BLaER1 (cell line): ENCODE results near the gene SLC6A11.
A peak's percentile ranks its signal among the peaks of the same experiment; 100 is the strongest.

ENCODE experiments used
- H3K27ac ChIP-seq: shearing (Covaris generic); formaldehyde crosslinking; 2 replicates; pipeline ENCODE4 v1.8.1; 2022
- H3K27me3 ChIP-seq: shearing (Covaris generic); formaldehyde crosslinking; 2 replicates; pipeline ENCODE4 v1.8.1; 2022
- H3K36me3 ChIP-seq: shearing (Covaris generic); formaldehyde crosslinking; 2 replicates; pipeline ENCODE4 v1.8.1; 2022
- H3K4me1 ChIP-seq: shearing (Covaris generic); formaldehyde crosslinking; 2 replicates; pipeline ENCODE4 v1.8.1; 2022
- H3K4me2 ChIP-seq: shearing (Covaris generic); formaldehyde crosslinking; 2 replicates; pipeline ENCODE4 v1.8.1; 2022
- H3K4me3 ChIP-seq: shearing (Covaris generic); formaldehyde crosslinking; 2 replicates; pipeline ENCODE4 v1.8.1; 2022
- H3K9ac ChIP-seq: shearing (Covaris generic); formaldehyde crosslinking; 2 replicates; pipeline ENCODE4 v1.8.1; 2022
- H3K9me3 ChIP-seq: shearing (Covaris generic); formaldehyde crosslinking; 2 replicates; pipeline ENCODE4 v1.8.1; 2022
- H4K20me1 ChIP-seq: shearing (Covaris generic); formaldehyde crosslinking; 2 replicates; pipeline ENCODE4 v1.8.1; 2022
- Cebpa-rat ChIP-seq: shearing (Covaris generic); IDR thresholded peaks from 2 replicates; pipeline ENCODE4 v1.8.1; 2022

SLC6A11 gene

DNA sequence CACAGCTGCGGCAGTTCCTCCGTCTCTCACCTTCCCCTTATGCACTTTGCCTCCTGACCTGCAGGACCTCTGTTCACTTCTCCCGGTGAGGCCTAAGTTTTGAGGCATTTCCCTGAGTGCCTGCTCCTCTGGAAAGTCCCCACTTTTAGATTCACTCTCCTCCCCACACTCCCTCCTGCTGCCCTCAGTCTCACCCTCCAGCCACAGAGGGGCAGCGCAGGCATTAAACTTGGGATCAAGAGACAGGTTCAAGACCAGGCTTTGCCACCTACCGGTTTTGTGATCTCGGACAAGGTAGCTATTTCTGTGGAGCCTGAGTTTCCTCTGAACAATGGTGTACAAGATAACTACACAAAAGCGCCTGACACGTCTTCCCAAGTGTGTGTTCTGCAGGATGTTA, 19.4 kb downstream of the SLC6A11 start:
- no peaks in the 10 kb centered on the region for H4K20me1 ChIP-seq
- H3K4me2 ChIP-seq = peak overlapping the region; percentile 66

DNA sequence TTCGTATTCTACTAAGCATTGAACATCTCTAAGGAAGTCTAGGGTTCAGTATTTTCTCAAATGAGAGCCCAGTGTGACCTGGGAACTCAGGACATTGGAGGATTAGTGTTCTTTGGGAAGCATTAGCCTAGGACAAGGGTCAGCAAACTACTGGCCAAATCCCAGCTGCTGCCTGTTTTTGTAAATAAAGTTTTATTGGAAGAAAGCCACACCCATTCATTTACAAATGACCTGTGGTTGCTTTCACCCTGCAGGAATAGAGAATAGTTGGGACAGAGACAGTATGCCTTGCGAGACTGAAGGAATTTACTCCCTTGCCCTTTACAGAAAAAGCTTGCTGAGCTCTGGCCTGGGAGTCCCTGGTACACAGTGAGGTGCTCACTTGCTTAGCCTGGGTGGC, 20.6 kb downstream of the SLC6A11 start:
- H3K27ac ChIP-seq = no peak overlapping the region
- H3K4me3 ChIP-seq = no peak overlapping the region
- no peak for TF ChIP-seq Cebpa-rat
- no peaks in the 10 kb centered on the region for H4K20me1 ChIP-seq
- peaks cover 79% of the 10 kb centered on the region for H3K4me1 ChIP-seq
- H3K27me3 ChIP-seq = no peaks in the 10 kb centered on the region
- H3K9me3 ChIP-seq = no peaks in the 10 kb centered on the region
- H3K36me3 ChIP-seq = no peaks in the 10 kb centered on the region
- peak overlapping the region; percentile 90; the same call in 1 of the 2 replicates for H3K4me2 ChIP-seq
- no peak overlapping the region for H3K9ac ChIP-seq

More for the DNA sequence above, 19.4 kb downstream of the SLC6A11 start:
- no peak for TF ChIP-seq Cebpa-rat
- Histone ChIP-seq H3K9ac (peak overlapping the region; percentile 60; the same call in 1 of the 2 replicates), H3K27ac (peak overlapping the region; percentile 74), H3K9me3 (no peaks in the 10 kb centered on the region), H3K4me3 (no peak overlapping the region), H3K36me3 (no peaks in the 10 kb centered on the region), H3K27me3 (no peaks in the 10 kb centered on the region), H3K4me1 (peaks cover 70% of the 10 kb centered on the region)

DNA sequence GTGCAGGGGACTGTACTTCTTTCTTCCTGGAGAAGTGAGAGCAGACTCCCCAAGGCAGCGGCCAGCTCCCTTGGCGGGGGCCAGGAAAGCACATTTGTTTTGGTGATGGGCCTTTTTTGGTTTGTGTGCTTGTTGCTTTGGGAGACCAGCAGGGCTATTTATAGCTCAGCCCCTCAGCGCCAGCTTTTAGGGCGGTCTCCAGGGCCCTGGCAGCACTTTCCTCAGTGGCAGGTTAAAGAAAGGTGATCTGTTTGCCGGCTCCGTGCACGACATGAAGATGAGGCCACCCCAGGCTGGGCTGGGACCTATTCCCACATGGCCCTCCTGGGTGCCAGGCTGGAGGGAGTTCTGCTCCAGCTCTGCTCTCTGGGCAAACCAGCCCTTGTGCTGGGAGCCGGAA, 21.8 kb downstream of the SLC6A11 start:
- Histone ChIP-seq H3K9ac (peak overlapping the region; percentile 33; the same call in 1 of the 2 replicates), H3K4me3 (no peak overlapping the region), H3K27me3 (no peaks in the 10 kb centered on the region)

DNA sequence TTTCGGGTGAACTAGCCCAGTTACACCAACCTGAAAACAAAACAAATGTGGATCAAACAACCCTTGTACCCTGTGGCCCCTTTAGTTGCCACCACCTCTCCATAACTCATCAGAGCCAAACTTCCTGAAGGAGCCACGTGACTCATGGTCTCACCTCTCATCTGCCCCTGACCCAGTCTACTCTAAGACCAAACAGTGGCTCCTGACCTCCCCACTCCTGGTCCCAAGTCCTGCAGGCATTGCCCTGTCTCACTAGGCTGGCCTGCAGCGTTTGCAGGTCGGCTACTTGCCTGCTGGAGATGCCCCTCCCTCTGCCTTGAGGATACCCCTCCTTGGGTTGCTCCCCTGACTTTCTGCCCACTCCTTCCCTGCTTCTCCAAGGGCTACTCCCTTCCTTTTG, 23.1 kb downstream of the SLC6A11 start:
- Histone ChIP-seq H3K4me1 (peaks cover 80% of the 10 kb centered on the region), H3K4me3 (no peak overlapping the region), H3K9ac (no peak overlapping the region), H4K20me1 (no peaks in the 10 kb centered on the region), H3K4me2 (no peak overlapping the region; the same call in 1 of the 2 replicates), H3K9me3 (no peaks in the 10 kb centered on the region), H3K27me3 (no peaks in the 10 kb centered on the region), H3K36me3 (no peaks in the 10 kb centered on the region), H3K27ac (no peak overlapping the region)
- TF ChIP-seq Cebpa-rat = no peak

More for the DNA sequence above, 21.8 kb downstream of the SLC6A11 start:
- no peak for TF ChIP-seq Cebpa-rat
- Histone ChIP-seq H3K9me3 (no peaks in the 10 kb centered on the region), H3K4me2 (peak overlapping the region; percentile 90), H3K36me3 (no peaks in the 10 kb centered on the region), H4K20me1 (no peaks in the 10 kb centered on the region), H3K27ac (peak overlapping the region; percentile 61), H3K4me1 (peaks cover 80% of the 10 kb centered on the region)

DNA sequence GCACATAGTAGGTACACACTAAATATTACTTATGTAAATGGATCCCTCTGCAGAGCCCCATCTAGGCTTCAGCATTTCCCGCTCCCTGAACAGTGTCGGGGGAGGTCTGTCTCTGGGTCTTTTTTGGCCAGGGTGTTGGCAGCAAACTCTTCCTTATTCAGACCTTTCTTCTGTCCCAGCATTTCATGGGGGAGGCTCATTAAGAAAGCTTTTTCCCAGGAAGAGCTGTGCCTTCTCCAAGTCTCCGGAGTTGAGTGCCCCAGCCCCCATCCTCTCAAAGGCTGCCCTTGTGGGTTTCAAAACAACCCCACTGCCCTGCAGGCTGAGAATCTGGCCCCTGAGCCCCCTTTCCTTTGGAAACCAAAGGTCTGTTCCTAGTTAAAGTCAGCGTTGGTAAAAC, 25.1 kb downstream of the SLC6A11 start:
- peak overlapping the region; percentile 65 for H3K4me2 ChIP-seq
- H3K27me3 ChIP-seq = no peaks in the 10 kb centered on the region
- no peak for TF ChIP-seq Cebpa-rat

DNA sequence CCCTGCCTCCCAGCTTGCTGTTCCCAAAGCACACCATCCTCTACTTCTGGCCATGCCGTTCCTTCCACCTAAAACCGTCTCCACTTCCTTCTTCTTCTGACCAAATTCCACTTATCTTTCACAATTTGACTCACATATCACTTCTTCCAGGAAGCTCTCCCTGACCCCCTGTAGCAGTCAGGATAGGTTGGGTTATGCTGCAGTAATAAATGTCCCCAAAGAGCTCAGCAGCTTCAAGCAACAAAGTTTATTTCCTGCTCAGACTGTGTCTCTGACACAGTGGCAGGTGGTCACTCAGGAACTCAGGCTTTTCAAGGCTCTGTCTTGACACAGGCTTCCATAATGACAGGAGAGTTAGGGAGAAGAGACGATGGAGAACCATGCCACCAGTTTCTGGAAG, 27.4 kb downstream of the SLC6A11 start:
- Histone ChIP-seq H3K4me3 (no peak overlapping the region), H3K27me3 (no peaks in the 10 kb centered on the region), H3K9ac (no peak overlapping the region), H3K4me2 (peak overlapping the region; percentile 81), H3K9me3 (no peaks in the 10 kb centered on the region), H3K36me3 (no peaks in the 10 kb centered on the region), H4K20me1 (0 out of 2 replicates have a peak, but pooled peaks cover 12% of the 10 kb centered on the region), H3K4me1 (peaks cover 81% of the 10 kb centered on the region), H3K27ac (no peak overlapping the region)
- no peak for TF ChIP-seq Cebpa-rat

More for the DNA sequence above, 25.1 kb downstream of the SLC6A11 start:
- H3K9me3 ChIP-seq = no peaks in the 10 kb centered on the region
- no peaks in the 10 kb centered on the region for H3K36me3 ChIP-seq
- peaks cover 79% of the 10 kb centered on the region for H3K4me1 ChIP-seq
- H3K27ac ChIP-seq = no peak overlapping the region
- 0 out of 2 replicates have a peak, but pooled peaks cover 5% of the 10 kb centered on the region for H4K20me1 ChIP-seq
- no peak overlapping the region for H3K4me3 ChIP-seq
- H3K9ac ChIP-seq = no peak overlapping the region

DNA sequence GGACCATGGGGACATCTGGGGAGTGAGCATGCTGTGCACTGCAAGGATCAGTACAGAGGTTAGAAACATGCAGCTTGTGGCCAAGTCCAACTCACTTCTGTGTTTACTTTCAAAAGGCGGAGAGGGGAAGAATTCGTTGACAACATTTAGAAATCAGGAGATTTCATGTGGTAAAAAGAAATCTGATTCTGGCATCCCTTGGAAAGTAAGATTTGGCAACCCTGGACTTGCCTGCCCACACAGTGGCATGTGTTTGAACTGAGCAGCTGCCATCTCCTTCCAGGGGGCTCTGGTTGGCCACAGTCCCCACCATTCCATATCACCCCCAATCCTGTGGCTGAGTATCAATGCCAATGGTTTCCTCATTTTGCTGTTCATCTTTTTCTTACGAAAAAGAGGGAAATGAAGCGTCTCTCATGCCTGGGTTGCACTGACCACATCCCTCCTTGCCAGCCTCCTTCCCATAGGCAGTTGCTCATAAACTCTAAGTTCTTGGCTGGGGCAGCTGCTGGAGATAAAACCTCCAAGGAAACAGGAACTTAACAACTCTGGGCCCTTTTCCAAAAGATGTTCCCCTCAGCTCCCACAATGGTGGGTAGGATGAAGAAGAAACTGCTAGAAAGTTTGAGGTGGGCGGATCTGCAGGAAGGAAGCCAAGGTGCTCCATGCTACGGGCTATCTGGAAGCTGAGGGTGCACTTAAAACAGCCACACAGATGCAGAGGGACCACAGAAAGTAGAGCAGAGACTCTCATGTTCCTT, 29.2 kb downstream of the SLC6A11 start:
- peak overlapping the region; percentile 27; the same call in 1 of the 2 replicates for H3K27ac ChIP-seq
- peaks cover 78% of the 10 kb centered on the region for H3K4me1 ChIP-seq
- TF ChIP-seq Cebpa-rat = no peak
- H3K9me3 ChIP-seq = no peaks in the 10 kb centered on the region
- H3K4me2 ChIP-seq = peak overlapping the region; percentile 81
- H3K4me3 ChIP-seq = no peak overlapping the region
- H3K27me3 ChIP-seq = no peaks in the 10 kb centered on the region
- H4K20me1 ChIP-seq = 0 out of 2 replicates have a peak, but pooled peaks cover 12% of the 10 kb centered on the region
- no peak overlapping the region; the same call in 1 of the 2 replicates for H3K9ac ChIP-seq
- no peaks in the 10 kb centered on the region for H3K36me3 ChIP-seq

DNA sequence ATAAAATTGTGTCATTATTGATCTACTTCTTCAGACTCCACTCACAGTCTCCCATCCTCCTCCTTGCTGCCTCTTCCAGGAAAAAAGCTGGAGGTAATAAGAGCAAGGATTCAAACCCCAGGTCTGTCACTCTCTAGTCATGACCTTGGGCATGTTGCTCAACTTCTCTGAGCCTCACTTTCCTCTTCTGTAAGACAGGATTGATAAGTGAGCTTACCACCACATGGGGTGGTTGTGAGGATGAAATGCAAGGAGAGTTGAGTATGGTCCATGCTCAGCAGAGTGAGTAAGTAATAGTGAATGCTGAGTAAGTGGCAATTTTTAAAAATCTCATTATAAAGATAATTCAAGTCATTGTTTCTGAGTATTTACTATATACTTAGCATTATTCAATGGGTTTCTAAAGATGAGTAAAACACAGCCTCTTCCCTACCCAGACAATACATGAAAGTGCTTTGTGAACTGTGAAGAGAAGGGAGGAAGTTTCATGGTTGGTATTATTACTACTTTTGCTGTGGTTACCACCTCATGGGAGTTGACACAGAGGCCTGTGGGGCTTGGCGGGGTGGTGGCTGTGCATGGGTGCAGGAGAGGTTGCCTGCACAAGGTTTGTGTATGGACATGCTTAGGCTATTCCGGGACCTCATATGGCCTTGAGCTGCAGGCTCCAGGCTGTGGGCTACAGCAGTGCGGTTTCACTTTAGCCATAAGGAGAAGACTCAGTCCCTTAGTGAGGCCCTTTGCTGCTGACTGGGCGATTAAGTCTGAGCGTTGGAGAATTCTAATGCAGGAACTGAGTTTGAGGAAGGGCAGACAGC, 30.0 kb downstream of the SLC6A11 start:
- peak overlapping the region; percentile 27; the same call in 1 of the 2 replicates for H3K27ac ChIP-seq
- TF ChIP-seq Cebpa-rat = peak; percentile 90
- H3K27me3 ChIP-seq = no peaks in the 10 kb centered on the region
- no peak overlapping the region; the same call in 1 of the 2 replicates for H3K9ac ChIP-seq
- H4K20me1 ChIP-seq = 0 out of 2 replicates have a peak, but pooled peaks cover 12% of the 10 kb centered on the region
- peak overlapping the region; percentile 81 for H3K4me2 ChIP-seq
- peaks cover 75% of the 10 kb centered on the region for H3K4me1 ChIP-seq
- H3K36me3 ChIP-seq = no peaks in the 10 kb centered on the region
- H3K9me3 ChIP-seq = no peaks in the 10 kb centered on the region
- 0 out of 2 replicates have a peak overlapping the region, but pooled peaks have one; percentile 3 for H3K4me3 ChIP-seq

DNA sequence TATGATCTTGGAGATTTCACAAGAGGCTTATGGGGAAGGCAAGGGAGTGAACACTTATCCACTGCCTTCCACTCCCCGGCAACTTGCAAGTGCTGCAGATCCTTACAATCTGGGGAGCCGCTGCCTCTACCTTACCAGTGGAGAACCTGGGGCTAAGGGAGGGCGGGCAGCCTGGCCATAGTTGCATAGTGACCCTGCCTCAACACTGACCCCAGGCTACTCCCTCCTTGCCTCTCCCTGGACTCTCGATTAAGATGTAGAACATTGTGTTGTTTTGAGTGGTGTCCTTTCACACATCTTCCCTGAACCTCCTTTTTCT, 30.6 kb downstream of the SLC6A11 start:
- Histone ChIP-seq H3K27me3 (no peaks in the 10 kb centered on the region), H3K9ac (no peak overlapping the region), H4K20me1 (0 out of 2 replicates have a peak, but pooled peaks cover 12% of the 10 kb centered on the region), H3K36me3 (no peaks in the 10 kb centered on the region), H3K9me3 (no peaks in the 10 kb centered on the region), H3K4me2 (peak overlapping the region; percentile 81), H3K4me3 (no peak overlapping the region), H3K4me1 (peaks cover 69% of the 10 kb centered on the region), H3K27ac (0 out of 2 replicates have a peak overlapping the region, but pooled peaks have one; percentile 16)
- TF ChIP-seq Cebpa-rat = no peak; the same call in 1 of the 2 replicates
